Glomerular visceral epithelial cell (primary cell): ENCODE results near the gene SFSWAP.
"Not testable (repeated sequence)": the region's sequence is repeated elsewhere in the genome, so short reads cannot be mapped to it uniquely, and the experiment has no call there.

Experiments used
- DNase-seq: peaks from one replicate; pipeline ENCODE4 v3.0.0-alpha.2; 2016; ENCODE audit errors: extremely low spot score

Gene SFSWAP

DNA sequence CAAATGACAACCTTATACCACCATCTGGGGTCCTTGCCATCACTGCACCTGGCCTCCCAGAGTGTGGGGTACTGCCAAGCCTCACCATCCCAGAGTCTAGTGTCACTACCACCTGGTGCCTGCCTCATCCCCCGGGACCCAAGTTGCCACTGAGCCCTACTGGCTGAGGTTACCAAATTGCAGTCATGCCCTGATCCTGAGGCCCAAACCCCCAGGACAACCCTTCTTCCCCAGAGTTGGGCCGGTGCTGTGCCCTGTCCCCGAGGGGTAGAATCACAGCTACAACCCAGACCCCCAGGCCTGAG is 8.4 kb upstream of the SFSWAP start:
- DNase-seq: no peak

DNA sequence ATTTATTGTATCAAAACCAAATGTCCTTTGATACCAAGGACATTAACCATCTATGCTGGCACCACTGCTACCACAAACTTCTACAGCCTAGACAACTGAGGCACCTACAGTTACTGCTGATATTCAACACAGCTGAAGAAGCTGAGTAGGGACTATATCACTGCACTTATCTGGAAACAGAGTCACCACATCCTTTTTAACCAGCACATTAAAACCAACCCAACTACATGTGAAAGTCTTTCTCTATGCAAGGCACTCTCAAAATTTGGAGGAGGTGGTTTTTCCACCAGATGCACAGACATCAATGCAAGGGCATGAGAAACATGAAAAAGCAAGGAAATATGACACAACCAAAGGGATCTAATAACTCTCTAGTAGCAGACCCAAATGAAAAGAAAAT is 7.7 kb upstream of the SFSWAP start:
- DNase-seq: no peak

DNA sequence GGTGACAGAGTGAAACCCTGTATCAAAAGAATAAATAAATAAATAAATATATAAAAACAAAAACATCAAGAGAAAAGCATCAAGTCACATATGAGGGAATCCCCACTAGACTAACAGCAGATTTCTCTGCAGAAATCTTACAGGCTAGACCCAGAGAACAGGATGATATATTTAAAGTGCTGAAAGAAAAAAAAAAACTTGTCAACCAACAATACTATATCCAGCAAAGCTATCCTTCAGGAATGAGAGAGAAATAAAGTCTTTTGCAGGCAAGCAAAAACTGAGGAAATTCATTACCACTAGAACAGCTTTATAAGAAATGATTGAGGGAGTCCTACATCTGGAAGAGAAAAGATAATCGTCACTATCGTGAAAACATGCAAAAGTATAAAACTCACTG is 6.4 kb upstream of the SFSWAP start:
- no peak for DNase-seq

DNA sequence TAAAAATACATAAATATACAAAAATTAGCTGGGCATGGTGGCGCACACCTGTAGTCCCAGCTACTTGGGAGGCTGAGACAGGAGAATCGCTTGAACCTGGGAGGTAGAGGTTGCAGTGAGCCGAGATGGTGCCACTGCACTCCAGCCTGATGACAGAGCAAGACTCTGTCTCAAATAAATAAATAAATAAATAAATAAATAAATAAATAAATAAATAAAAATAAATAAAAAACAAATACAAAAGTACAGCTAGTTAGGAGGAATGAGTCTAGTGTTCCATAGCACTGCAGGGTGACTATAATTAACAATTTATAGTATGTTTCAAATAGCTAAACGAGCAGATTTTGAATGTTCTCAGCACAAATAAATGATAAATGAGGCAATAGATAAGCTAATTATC is 4.2 kb upstream of the SFSWAP start:
- not testable (repeated sequence) for DNase-seq

DNA sequence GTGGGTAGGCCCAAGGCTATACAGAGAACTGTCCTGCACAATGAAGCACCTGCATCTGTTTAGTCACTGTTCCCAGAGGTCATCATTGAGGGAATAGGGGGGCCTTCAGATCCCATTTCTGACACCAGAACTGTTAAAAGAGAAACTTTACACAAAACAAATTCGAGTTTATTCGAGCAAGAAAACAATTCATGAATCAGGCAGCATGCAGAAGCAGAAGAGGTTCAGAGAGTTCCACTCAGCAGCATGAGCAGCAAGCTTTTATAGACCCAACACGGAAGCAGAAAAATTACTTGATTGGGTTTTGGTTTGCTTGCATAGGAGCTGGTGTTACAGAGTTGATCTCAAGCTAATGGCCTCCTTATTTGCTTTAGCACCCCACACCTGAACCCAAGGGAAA is 1.7 kb upstream of the SFSWAP start:
- DNase-seq: no peak

DNA sequence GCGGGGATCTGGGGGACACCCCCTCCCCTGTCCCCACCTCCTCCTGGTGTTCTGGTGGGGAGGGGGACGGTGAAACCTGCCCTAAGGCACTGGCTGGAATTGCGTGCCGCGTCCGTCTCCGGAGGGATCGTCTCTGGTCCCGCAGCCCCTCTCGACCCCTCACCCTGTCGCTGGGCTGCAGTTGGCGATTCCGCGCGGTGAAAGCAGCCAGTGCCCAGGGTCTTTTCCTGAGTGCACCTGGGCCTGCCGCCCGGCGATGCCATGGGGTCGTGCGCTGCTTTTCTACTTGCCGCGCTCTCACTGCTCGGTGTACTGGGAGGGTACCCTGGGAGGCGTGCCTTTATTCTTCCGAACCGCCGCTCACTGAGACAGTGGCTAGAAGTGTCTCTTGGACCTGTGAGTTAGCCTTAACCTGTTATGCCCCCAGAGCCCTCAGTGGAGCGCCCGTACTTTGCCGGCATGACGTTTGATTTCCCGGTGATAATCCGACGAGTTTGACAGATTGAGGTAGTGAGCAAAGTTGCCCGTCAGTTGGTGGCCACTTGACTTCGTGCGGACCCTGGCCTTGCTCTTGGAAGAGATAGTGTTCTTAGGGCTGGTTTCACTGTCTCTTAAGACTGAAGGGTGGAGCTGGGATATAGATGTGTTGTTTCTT is 788 bp downstream of the SFSWAP start:
- DNase-seq: no peak

DNA sequence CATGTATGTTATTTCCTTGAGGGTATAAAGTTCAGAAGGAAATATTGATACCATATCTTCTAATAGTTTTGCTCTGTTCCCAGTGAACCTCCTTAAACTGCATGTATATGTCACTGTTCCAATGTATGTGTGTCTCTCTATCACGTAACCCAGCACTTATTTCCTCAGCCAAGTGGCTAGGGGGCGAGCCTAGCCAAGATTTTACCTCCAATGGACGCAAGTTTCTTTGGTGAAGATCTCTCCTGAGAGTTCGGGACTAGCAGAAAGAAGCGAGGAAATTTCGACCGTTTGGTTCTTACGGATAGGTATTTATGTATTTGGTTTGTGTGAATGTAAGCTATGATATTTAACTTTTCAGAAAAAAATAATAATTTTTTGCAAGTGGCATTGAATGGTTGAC is 2.5 kb downstream of the SFSWAP start:
- DNase-seq: no peak

DNA sequence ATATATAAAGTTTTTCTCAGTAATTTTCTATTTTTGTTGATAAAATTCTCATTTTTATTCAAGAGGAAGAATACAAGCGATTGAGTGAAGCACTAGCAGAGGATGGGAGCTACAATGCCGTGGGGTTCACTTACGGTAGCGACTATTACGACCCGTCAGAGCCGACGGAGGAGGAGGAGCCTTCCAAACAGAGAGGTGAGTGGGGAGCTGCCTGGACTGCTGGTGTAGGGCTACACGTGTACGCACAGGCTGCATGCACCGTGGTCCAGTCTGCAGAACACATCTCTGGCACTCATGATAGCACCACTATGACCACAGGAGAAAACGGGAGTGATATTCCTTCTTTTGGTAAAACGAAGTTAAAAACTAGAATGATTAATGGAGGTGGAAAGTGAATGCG is 3.9 kb downstream of the SFSWAP start:
- DNase-seq: no peak

DNA sequence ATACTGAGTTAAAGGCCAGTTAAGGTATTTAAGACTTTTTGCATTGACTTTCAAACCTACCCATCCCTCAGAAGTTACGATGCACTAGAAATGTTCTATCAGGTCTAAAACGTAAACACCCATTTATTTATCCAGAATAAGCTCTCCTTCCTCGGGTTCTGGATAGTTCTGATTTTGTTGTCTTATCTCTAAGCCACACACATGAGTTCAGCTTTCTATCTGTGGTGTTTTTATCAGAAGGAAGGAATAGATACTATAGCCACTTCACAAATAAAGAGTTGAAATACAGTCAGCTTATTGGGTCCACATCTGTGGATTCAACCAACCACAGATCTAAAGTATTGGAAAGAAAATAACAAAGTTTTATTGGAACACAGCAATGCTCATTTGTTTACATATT is 5.4 kb downstream of the SFSWAP start:
- no peak for DNase-seq

DNA sequence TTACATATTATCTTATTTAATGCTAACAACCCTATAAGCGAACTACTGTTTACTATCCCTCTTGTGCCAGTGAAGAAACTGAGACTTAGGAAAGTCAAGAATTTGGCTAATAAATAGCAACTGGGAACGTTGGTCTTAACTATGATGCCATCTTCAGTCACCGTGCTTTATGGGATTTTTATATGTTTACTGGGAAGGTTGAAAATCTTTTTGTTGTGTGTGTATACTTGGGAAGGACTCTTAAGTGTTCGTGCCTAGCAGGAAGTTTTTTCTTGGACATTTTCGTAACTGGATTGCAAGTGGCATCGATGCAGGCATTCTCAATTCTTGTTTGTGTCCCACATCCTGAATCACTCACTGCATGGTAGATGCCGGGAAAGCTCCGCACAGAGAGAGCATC is 9.4 kb downstream of the SFSWAP start:
- no peak for DNase-seq

DNA sequence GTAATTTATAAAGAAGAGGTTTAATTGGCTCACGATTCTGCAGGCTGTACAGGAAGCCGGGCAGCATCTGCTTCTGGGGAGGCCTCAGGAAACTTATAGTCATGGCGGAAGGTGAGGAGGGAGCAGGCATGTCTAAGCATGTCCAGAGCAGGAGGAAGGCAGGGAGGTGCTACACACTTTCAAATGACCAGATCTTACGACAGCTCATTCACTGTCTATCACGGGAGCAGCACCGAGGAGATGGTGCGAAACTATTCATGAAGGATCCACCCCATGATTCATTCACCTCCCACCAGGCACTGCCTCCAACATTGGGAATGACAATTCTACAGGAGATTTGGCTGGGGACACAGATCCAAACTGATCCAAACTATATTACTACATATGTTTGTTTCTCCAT is 10.0 kb downstream of the SFSWAP start:
- DNase-seq: no peak

DNA sequence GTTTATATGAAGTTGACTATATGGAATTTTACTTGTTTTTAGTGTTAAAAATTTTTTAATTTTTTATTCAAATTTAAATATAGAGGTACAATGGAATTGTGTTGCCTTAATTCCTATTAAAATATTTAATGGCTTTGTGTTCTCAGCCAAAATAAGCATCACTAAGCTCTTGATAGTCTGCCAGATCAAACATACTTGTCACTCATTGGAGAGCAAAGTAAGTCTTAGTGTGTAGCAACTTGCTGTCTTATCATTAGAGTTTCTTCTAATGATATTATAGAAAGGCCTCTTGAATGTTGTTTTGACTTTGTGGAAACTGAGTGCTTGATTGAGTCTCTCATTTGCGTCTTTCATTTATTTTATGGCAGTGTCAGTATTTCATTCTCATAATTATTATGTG is 10.7 kb downstream of the SFSWAP start:
- no peak for DNase-seq

DNA sequence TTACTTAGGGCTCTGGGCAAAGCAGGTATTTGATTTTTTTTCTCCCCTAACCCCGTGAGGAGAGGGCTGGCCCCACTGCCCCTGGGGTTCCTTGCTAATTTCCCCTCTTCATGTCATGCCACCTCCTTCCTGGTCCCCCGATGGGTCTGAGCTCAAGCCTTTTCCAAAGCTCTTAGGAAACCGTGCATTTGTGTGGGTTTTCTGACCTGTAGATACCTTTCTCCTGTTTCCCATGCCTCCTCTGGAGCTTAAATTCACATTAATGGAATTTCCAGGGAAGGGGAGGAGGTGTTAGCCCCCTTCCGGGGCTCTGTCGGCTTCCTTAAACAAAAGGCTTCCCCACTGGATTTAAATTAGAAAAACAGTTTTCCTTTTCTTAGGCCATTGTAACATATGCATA is 12.6 kb downstream of the SFSWAP start:
- DNase-seq: no peak

DNA sequence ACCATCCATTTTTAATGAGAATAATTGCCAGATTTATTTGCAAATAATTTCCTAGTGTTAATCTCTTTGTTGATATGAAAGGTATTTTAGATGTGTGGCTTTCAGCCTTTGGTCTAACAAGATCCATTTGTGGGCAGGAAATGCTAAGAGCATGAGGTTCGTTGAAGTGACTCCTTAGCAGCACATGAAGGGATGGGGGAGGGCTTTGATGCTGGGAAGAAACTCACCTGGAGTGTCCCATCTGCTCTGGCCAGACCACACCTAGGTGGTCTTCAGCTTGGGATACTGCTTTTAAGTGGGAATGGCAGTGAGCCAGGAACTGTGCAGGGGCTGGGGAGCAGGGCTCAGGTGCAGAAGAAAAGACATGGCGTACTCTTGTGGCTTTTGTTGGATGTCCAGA is 13.6 kb downstream of the SFSWAP start:
- no peak for DNase-seq

DNA sequence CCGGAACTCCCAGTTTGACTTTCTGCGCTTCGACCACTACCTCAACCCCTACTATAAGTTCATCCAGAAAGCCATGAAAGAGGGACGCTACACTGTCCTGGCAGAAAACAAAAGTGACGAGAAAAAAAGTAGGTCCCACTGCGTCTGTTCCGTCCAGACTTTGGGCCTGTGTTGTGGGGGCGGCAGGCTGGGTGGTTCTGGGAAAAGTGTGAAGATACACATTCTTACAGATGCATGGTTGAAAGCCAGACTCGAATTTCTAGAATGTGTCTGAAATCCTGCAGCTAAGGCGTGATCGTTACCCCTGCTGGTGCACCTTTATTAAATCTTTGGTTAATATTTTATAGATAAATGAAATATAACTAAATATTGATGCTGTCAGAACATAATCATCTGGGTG is 14.6 kb downstream of the SFSWAP start:
- DNase-seq: no peak

DNA sequence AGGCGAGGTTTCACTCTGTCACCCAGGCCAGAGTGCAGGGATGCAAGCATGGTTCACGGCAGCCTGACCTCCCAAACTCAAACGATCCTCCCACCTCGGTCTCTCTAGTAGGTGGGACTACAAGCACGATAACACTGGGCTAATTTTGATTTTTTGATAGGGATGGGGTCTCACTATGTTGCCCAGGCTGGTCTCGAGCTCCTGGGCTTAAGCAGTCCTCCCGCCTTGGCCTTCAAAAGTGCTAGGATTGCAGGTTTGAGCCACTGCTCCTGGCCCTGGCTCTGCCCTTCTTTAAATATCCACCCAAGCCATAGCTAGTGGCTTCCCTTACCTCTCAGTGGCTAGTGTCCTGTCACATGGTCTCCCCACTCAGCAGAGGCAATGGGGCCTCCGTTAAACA is 17.8 kb downstream of the SFSWAP start:
- DNase-seq: no peak

DNA sequence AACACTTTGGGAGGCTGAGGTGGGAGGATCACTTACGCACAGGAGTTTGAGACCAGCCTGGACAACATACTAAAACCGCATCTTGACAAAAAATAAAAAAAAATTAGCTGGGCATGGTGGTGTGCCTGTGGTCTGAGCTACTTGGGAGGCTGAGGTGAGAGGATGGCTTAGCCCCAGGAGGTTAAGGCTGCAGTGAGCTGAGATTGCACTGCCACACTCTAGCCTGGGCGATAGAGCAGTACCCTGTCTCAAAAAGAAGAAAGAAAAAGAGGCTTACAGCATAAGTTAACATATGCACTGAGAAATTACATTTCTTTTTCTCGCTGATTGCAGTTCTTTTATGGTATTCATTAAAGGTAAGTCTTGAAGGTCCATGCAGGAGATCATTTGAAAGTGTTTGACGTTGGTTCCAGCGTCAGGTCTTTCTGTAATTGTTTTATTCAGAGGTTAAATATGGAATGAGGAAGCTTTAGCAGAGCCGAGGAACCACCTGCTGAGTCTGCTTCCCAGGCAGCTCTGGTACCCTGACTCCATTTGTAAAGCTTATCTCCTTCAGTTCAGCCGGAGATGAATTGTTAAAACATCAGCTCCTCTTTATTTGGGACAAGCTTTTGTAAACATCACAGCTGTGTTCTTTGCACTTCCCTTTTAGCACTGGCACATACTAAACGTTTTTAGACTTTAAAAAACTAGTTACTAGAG is 18.5 kb downstream of the SFSWAP start:
- no peak for DNase-seq

DNA sequence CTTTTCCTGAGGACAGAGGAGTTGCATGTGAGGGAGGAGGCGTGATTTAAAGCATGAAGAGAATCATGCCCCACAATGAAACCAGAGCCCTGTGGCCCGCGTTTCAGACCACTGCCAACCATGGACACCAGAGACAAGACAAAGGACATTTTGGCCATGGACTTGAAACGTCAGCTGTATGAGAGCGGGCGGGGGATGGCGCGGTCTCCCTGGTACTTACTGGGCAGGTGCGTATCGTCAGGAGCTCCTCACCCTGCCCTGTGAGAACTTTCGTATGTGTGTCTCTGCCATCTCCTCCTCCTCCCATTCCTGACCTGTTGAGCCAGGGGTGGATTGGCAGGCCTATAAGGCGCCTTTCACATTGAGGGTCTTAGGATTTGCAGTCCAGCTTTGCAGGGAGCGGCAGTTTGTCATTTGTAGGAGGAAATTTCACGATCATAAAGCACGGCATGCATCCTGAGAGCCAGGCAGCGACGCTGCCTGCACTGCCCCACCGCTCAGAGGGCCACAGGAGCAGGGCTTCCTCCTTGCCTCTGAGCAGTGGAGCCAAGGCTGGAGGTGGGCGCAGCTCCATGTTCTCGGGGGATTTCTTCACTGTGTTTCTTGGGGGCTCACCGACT is 22.2 kb downstream of the SFSWAP start:
- DNase-seq: no peak

DNA sequence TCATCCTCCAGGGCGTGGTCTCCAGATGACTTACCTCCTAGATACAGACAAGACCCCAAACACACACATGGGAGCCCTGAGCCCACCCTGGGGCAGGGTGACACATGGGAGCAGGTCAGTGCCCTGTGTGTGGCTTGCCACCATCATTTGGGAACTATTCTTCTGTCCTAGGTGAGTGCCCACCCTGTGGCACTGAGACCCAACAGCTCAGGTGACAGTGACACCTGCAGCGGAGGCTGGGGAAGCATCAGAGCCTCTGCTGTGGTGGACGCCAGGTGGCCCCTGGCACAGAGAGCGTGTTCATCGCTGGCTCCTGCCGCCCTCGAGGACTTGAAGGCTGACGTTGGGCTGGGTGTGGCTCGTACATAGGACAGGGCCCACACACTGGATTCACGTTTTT is 23.0 kb downstream of the SFSWAP start:
- no peak for DNase-seq

DNA sequence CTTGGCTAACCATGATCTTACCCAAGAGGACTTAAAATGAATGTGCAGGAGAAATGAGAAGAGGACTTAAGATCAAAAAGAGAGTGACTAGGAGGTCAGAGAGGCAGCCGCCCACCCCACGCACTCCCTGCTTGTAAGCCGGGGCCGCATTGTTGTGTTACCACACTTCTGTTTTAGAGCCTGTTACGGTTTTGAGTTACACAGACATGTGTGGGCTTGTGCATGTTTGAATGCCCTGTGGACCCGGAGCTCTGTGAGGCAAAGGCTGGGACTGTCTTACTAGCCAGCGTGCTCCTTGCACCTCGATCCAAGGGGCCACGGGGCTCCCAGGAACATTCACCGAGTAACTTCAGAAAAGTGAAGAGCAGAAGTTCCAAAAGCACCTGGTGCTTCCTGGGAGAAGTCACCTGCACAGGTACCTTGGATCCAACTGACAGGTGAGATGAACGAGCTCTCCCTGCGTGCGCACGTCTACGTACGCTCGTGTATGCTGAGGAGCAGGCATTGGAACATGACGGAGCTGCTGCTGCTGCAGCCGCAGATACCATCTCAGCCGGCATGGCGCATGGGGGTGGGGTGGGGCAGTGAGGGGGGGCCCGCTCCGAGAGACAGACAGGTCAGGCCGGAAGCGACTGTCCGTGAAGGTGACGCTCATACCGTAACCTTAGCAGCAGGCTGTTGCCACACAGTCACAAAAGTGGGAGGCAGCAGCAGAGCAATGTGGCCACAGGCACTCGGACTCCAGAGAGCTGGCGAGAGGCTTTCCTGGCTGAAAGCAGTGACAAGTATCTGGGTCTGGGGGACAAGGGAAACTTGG is 23.7 kb downstream of the SFSWAP start:
- DNase-seq: no peak

DNA sequence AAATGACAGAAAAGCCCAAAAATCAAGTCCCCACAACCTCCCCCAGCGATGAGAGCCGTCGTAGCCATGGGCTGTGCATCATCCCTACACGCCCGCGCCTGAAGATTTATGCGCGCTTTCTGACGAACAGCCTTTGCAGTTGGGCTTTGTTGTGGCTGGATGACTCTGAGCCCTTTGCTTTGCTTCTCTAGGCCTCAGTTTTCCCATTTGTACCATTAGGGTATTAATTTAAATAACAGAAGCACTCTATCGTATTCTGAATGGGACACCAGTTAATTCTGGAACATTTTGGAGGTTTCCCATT is 24.2 kb downstream of the SFSWAP start:
- no peak for DNase-seq

DNA sequence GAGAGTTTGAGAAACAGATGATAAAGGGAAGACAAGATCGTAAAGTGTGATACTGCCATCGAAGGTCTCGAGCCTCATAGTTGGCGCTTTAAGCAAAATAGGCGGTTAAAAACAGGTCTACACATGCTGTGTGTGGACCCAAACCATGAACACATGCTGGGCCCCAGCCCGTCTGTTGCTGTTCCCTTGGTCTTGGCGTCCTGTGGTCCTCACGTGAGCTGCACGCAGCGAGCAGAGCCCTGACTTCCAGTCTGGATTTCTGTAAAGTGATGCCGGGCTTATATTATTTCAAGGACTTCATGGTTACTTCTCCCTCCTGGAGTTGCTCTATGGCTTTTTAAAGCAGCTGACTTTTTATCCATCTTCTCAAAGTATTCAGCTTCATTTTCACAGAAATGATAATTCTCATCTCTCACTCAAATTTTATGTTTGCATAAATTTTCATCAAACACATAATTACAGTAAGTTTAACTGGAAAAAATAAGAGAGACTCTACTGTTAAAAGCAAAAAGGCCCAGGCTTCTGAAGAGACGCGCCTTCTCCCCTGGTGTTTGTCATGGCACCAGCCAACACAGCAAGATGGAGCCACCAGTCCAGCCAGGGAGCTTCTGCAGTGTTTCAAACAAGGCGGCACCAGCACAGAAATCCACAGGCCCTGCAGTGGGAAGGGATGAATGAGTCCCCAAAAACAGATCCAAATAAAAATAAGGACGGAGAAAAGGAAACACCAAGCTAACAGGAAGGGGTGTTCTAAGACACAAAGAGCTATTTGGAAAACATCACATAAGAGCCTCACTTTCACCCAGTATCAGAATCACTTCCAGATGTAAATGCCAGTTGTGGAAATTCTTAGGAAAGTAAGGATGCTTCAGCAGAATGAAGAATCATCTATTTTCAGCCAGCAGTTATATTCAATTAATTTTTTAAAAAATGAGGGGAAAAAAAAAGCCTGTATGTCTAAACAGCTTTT is 24.9 kb downstream of the SFSWAP start:
- no peak for DNase-seq
